ENCODE measurements around the gene PATZ1.

PATZ1 gene

GRCh38 chr22:31284281-31285155, 61.6 kb downstream of the PATZ1 start:
- TF ChIP-seq TOX (CRISPR knock-in tag; IDR thresholded peaks at IDR 0.05; ENCODE audit: borderline replicate concordance) (no peak), ZNF70 (CRISPR knock-in tag; IDR thresholded peaks at IDR 0.05) (no peak), OSR1 (CRISPR knock-in tag; IDR thresholded peaks at IDR 0.05) (no peak), BACH2 (CRISPR knock-in tag; IDR thresholded peaks at IDR 0.05; ENCODE audit: borderline replicate concordance) (no peak)
- no peak; the same call in 2 of the 3 replicates for ATAC-seq

GRCh38 chr22:31282748-31283468, 63.2 kb downstream of the PATZ1 start:
- ATAC-seq, result no peak
- TF ChIP-seq TSHZ2 (CRISPR knock-in tag; IDR thresholded peaks at IDR 0.05) (no peak), ARNTL (CRISPR knock-in tag; IDR thresholded peaks at IDR 0.05; ENCODE audit: borderline replicate concordance, low read depth) (no peak), PPARA (CRISPR knock-in tag; IDR thresholded peaks at IDR 0.05; ENCODE audit: borderline replicate concordance) (no peak), ZFP3 (CRISPR knock-in tag; IDR thresholded peaks at IDR 0.05) (no peak), ZFP30 (CRISPR knock-in tag; IDR thresholded peaks at IDR 0.05) (no peak), ISL1 (CRISPR knock-in tag; IDR thresholded peaks at IDR 0.05) (no peak), TCF4 (CRISPR knock-in tag; IDR thresholded peaks at IDR 0.05; ENCODE audit: borderline replicate concordance) (no peak), RARB (CRISPR knock-in tag; IDR thresholded peaks at IDR 0.05) (no peak), OSR1 (CRISPR knock-in tag; IDR thresholded peaks at IDR 0.05) (no peak), PATZ1 (CRISPR knock-in tag; IDR thresholded peaks at IDR 0.05; ENCODE audit: borderline replicate concordance) (no peak), GLIS3 (CRISPR knock-in tag; IDR thresholded peaks at IDR 0.05) (no peak), ZNF8 (CRISPR knock-in tag; IDR thresholded peaks at IDR 0.05) (no peak), SNAI2 (CRISPR knock-in tag; IDR thresholded peaks at IDR 0.05) (no peak), CSRNP3 (CRISPR knock-in tag; IDR thresholded peaks at IDR 0.05) (no peak), TOX (CRISPR knock-in tag; IDR thresholded peaks at IDR 0.05; ENCODE audit: borderline replicate concordance) (no peak), ESRRG (CRISPR knock-in tag; IDR thresholded peaks at IDR 0.05) (no peak), CSDC2 (CRISPR knock-in tag; IDR thresholded peaks at IDR 0.05) (no peak), POU6F1 (CRISPR knock-in tag; IDR thresholded peaks at IDR 0.05; ENCODE audit: borderline replicate concordance, low read depth) (no peak), ZNF70 (CRISPR knock-in tag; IDR thresholded peaks at IDR 0.05) (no peak)

GRCh38 chr22:31281733-31282132, 64.4 kb downstream of the PATZ1 start:
- ATAC-seq, result no peak
- no peak for TF ChIP-seq OSR1 (CRISPR knock-in tag; IDR thresholded peaks at IDR 0.05)
- TF ChIP-seq ZNF8 (CRISPR knock-in tag; IDR thresholded peaks at IDR 0.05), result no peak
- TF ChIP-seq GLIS3 (CRISPR knock-in tag; IDR thresholded peaks at IDR 0.05), result no peak
- TF ChIP-seq BACH2 (CRISPR knock-in tag; IDR thresholded peaks at IDR 0.05; ENCODE audit: borderline replicate concordance), result no peak
- no peak for TF ChIP-seq ZNF70 (CRISPR knock-in tag; IDR thresholded peaks at IDR 0.05)
- TF ChIP-seq SNAI2 (CRISPR knock-in tag; IDR thresholded peaks at IDR 0.05), result no peak
- TF ChIP-seq POU6F1 (CRISPR knock-in tag; IDR thresholded peaks at IDR 0.05; ENCODE audit: borderline replicate concordance, low read depth), result no peak
- no peak for TF ChIP-seq ZC3H10 (CRISPR knock-in tag; IDR thresholded peaks at IDR 0.05)
- no peak for TF ChIP-seq ARNTL (CRISPR knock-in tag; IDR thresholded peaks at IDR 0.05; ENCODE audit: borderline replicate concordance, low read depth)
